Measurements from ENCODE around the gene SERPINH1.
"Not testable (repeated sequence)": the region's sequence is repeated elsewhere in the genome, so short reads cannot be mapped to it uniquely, and the experiment has no call there.

Gene SERPINH1

GRCh38 chr11:75572744-75573143, 10.7 kb downstream of the SERPINH1 start:
- Mint-ChIP-seq H3K36me3 (peaks cover 36% of the 10 kb centered on the region), H3K4me3 (no peak overlapping the region), H3K27me3 (no peaks in the 10 kb centered on the region), H3K9me3 (peaks cover 5% of the 10 kb centered on the region), H3K4me1 (peaks cover 14% of the 10 kb centered on the region), H3K27ac (no peak overlapping the region)
- no peak for ATAC-seq

GRCh38 chr11:75574698-75575602, 12.9 kb downstream of the SERPINH1 start:
- H3K4me3 Mint-ChIP-seq: no peak overlapping the region

GRCh38 chr11:75576017-75576416, 14.0 kb downstream of the SERPINH1 start:
- ATAC-seq: no peak
- no peaks in the 10 kb centered on the region for H3K27me3 Mint-ChIP-seq
- H3K4me1 Mint-ChIP-seq: peaks cover 14% of the 10 kb centered on the region
- H3K27ac Mint-ChIP-seq: peak overlapping the region; percentile 50
- H3K4me3 Mint-ChIP-seq: no peak overlapping the region
- H3K9me3 Mint-ChIP-seq: peaks cover 5% of the 10 kb centered on the region
- peaks cover 16% of the 10 kb centered on the region for H3K36me3 Mint-ChIP-seq

More at GRCh38 chr11:75574698-75575602, 12.9 kb downstream of the SERPINH1 start:
- ATAC-seq: no peak
- H3K9me3 Mint-ChIP-seq: peaks cover 5% of the 10 kb centered on the region
- H3K27me3 Mint-ChIP-seq: no peaks in the 10 kb centered on the region
- peaks cover 21% of the 10 kb centered on the region for H3K36me3 Mint-ChIP-seq
- H3K27ac Mint-ChIP-seq: no peak overlapping the region
- H3K4me1 Mint-ChIP-seq: peaks cover 14% of the 10 kb centered on the region

DNA sequence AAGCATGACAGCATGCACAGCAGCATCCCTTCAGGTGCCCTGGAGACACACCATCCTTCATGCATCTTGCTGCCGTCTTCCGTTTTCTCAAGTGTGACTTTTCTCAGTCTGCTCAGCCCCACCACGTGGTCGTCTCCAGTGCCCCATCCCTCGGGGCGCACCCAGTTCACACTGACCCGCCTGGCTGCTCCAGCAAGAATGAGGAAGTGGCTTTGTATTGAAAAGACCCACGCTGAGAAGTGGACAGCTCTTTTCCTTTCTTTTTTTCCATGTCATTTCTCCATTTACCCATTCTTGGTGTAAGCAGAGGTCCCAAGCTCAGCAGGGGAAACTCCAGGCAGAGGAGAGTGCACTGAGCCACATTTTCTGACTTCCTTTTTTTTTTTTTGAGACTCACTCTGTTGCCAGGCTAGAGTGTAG, 14.5 kb downstream of the SERPINH1 start:
- Mint-ChIP-seq H3K27me3 (peaks cover 3% of the 10 kb centered on the region), H3K4me3 (peak overlapping the region; percentile 16), H3K27ac (peak overlapping the region; percentile 50), H3K36me3 (peaks cover 15% of the 10 kb centered on the region), H3K9me3 (peaks cover 5% of the 10 kb centered on the region), H3K4me1 (peaks cover 14% of the 10 kb centered on the region)
- ATAC-seq: peak; percentile 88

- ATAC-seq: no peak
Measured at GRCh38 chr11:75577207-75577606, 15.2 kb downstream of the SERPINH1 start.

DNA sequence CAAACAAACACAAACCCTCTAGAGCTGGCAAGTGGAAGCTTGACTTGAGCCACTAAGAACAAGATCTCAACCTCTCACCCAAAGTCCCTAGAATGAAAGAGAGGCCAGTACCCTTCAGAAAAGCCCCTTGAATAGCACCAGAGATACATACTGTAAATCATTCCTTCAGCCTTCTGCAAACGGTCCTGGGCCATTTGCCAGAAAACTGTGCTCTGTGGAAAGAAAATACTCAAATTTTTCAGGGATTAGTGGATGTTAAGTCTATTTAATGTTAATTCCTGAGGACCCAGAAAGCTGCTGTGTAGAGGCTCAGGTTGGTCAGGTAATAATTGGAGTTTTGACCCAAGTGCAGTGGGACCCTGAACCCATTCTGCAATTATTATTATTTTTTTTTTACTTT, 16.9 kb downstream of the SERPINH1 start:
- peaks cover 26% of the 10 kb centered on the region for H3K4me1 Mint-ChIP-seq
- no peak overlapping the region for H3K4me3 Mint-ChIP-seq
- H3K27ac Mint-ChIP-seq: no peak overlapping the region
- peaks cover 15% of the 10 kb centered on the region for H3K27me3 Mint-ChIP-seq
- peaks cover 5% of the 10 kb centered on the region for H3K9me3 Mint-ChIP-seq
- H3K36me3 Mint-ChIP-seq: peaks cover 5% of the 10 kb centered on the region
- ATAC-seq: no peak

More at GRCh38 chr11:75577207-75577606, 15.2 kb downstream of the SERPINH1 start:
- Mint-ChIP-seq H3K36me3 (peaks cover 8% of the 10 kb centered on the region), H3K27me3 (peaks cover 10% of the 10 kb centered on the region), H3K9me3 (peaks cover 5% of the 10 kb centered on the region), H3K4me1 (peaks cover 16% of the 10 kb centered on the region), H3K4me3 (no peak overlapping the region), H3K27ac (peak overlapping the region; percentile 50)

DNA sequence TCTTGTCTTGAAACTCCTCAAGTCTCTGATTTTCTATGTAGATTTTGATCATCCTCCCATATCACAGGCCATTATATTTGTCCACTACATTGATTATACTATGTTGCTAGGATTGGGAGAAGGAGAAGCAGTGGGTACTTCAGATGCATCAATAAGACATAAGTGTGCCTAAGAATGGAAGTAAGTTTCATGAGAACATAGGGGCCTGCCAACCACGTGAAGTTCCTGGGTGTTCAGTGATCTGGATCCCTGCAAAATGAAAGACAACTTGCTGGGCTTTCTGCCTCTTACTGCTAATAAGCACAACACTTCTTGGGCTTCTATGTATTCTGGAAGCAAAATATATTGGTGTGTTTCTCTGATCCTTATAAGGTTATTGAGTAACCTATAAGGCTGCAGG, 17.8 kb downstream of the SERPINH1 start:
- no peak for ATAC-seq
- Mint-ChIP-seq H3K4me1 (peaks cover 31% of the 10 kb centered on the region), H3K36me3 (peaks cover 5% of the 10 kb centered on the region), H3K4me3 (no peak overlapping the region), H3K9me3 (peaks cover 5% of the 10 kb centered on the region), H3K27me3 (peaks cover 15% of the 10 kb centered on the region), H3K27ac (no peak overlapping the region)

GRCh38 chr11:75582506-75582894, 20.4 kb downstream of the SERPINH1 start:
- no peak for ATAC-seq
- Mint-ChIP-seq H3K9me3 (no peaks in the 10 kb centered on the region), H3K4me1 (peaks cover 16% of the 10 kb centered on the region), H3K27ac (peak overlapping the region; percentile 84), H3K27me3 (peaks cover 15% of the 10 kb centered on the region), H3K36me3 (no peaks in the 10 kb centered on the region), H3K4me3 (peak overlapping the region; percentile 80)

GRCh38 chr11:75582895-75583717, 21.1 kb downstream of the SERPINH1 start:
- peaks cover 16% of the 10 kb centered on the region for H3K4me1 Mint-ChIP-seq
- peak overlapping the region; percentile 80 for H3K4me3 Mint-ChIP-seq
- peak; percentile 79 for ATAC-seq
- peaks cover 15% of the 10 kb centered on the region for H3K27me3 Mint-ChIP-seq
- no peaks in the 10 kb centered on the region for H3K36me3 Mint-ChIP-seq
- H3K27ac Mint-ChIP-seq: peak overlapping the region; percentile 84
- no peaks in the 10 kb centered on the region for H3K9me3 Mint-ChIP-seq

DNA sequence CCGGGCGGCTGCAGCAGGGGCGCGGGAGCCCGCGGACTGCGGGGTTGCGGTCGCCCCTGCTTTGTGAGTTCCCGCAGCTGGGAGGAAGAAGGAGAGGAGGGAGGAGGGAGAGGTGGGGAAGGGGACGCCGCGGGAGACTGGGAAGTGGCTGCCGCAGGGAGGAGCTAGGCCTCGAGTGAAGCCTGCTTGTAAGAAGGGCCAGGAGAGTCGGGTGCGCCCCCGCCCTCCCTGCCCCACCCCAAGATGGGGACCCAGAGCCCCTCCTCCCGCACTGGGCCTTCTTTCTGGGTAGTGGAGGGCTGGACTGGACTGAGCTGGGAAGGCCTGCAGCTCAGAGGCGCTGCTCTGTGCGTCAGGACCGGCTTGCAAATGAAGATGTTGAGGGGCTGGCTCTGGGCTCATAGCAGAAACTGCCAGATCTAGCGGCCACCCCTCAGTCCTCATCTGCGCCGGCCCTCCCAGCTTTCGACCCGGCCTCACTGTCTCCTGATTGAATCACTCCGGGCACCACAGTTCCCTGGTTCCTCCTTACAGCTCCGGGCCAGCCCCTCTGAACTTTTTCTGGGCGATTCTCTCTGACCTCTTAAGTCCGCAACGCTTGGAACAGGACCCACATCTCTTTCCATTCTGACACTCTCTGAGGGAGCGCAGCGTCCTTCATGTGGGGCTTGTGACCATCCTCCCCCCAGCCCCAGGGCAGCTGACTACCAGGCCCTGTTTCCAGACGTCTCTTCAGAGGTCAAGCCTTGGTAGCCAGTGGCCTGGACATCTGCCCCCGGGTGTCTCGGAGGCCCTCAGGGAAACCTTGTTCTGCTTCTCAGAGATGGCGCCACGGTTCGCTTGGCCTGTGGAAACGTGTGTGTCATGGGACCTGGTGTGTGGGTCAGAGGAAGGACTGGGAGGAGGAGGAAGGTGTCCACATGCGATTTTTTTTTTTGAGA, 21.9 kb downstream of the SERPINH1 start:
- peak overlapping the region; percentile 80 for H3K4me3 Mint-ChIP-seq
- peak overlapping the region; percentile 67 for H3K27ac Mint-ChIP-seq
- no peaks in the 10 kb centered on the region for H3K9me3 Mint-ChIP-seq
- peaks cover 15% of the 10 kb centered on the region for H3K27me3 Mint-ChIP-seq
- peaks cover 16% of the 10 kb centered on the region for H3K4me1 Mint-ChIP-seq
- no peaks in the 10 kb centered on the region for H3K36me3 Mint-ChIP-seq
- peak; percentile 46 for ATAC-seq

DNA sequence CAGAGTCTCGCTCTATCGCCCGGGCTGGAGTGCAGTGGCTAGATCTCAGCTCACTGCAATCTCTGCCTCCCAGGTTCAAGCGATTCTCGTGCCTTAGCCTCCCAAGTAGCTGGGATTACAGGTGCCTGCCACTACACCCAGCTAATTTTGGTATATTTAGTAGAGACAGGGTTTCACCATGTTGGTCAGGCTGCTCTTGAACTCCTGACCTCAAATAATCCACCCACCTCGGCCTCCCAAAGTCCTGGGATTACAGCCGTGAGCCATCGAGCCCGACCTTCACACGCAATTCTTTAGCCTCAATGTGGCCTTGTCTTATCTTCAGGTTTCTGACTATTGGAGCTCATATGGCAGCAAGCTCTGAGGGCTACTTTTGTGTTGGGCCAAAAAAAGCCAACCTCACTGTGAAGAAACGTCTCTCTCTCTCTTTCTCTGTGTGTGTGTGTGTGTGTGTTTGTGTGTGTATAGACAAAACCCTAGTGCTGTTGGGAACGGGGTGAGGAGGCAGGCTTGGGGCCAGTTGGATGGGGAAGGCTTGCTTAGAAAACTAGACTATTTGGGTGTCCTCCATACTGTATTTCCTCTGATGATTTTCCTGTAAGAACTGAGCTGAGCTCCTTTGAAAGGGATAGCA, 22.7 kb downstream of the SERPINH1 start:
- H3K4me3 Mint-ChIP-seq, ATAC-seq, H3K36me3 Mint-ChIP-seq, H3K9me3 Mint-ChIP-seq: not testable (repeated sequence)
- H3K27ac Mint-ChIP-seq: peak overlapping the region; percentile 67
- peaks cover 15% of the 10 kb centered on the region for H3K27me3 Mint-ChIP-seq
- peaks cover 16% of the 10 kb centered on the region for H3K4me1 Mint-ChIP-seq

DNA sequence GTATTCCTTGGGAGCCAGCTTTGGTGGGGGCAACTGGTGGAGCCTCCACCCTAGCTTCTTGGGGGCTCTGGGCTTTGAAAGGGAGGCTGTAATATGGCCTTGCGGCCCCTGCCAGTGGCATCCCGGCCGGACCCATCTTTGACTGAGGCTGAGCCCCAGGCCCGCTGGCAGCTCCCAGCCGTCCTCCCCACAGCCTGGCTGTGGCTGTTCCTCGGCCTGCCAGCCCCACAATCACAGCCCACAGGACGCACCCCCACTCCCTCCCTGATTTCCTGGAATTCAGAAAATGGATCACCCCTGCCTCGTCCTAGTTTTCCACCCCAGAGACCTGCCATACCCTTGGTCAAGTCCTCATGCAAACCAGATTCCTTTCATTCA, 23.2 kb downstream of the SERPINH1 start:
- no peak overlapping the region for H3K27ac Mint-ChIP-seq
- H3K4me3 Mint-ChIP-seq: no peak overlapping the region
- H3K36me3 Mint-ChIP-seq: no peaks in the 10 kb centered on the region
- peaks cover 16% of the 10 kb centered on the region for H3K4me1 Mint-ChIP-seq
- no peak for ATAC-seq
- no peaks in the 10 kb centered on the region for H3K9me3 Mint-ChIP-seq
- peaks cover 15% of the 10 kb centered on the region for H3K27me3 Mint-ChIP-seq

DNA sequence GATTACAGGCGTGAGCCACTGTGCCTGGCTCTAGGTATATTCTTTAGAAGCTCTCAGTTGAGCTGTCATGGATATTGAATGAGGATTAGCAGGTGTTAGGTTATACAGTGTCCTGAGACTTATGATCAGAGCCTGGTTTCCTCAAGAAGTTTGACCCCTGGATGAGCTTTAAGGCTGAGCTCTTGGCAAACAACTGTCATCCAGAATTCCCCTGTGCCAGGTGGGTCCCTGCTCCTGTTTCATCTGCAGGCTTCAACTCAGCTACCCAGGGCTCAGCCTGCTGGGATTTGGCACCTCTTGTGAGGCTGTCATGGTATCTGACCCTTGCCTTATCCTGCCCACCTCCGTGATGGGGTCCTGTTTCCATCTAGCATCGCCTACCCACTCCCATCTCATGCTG, 24.3 kb downstream of the SERPINH1 start:
- no peak for ATAC-seq
- Mint-ChIP-seq H3K27me3 (peaks cover 13% of the 10 kb centered on the region), H3K36me3 (no peaks in the 10 kb centered on the region), H3K27ac (no peak overlapping the region), H3K4me1 (peaks cover 16% of the 10 kb centered on the region), H3K9me3 (no peaks in the 10 kb centered on the region), H3K4me3 (no peak overlapping the region)

GRCh38 chr11:75588051-75588481, 26.0 kb downstream of the SERPINH1 start:
- Mint-ChIP-seq H3K27ac (no peak overlapping the region), H3K4me1 (peaks cover 7% of the 10 kb centered on the region), H3K36me3 (no peaks in the 10 kb centered on the region), H3K4me3 (no peak overlapping the region), H3K9me3 (no peaks in the 10 kb centered on the region), H3K27me3 (peaks cover 14% of the 10 kb centered on the region)
- ATAC-seq: no peak

All from stimulated activated memory B cell treated with anti-CD40 and anti-IgM and Interleukin-4, amounts not matched to agents 10 μg/mL and 1 μg/mL and 100 μg/mL, for 72 hours (primary cell).